ENCODE results near the gene MAVS. TPM values are rescaled to one million over a fixed set of nuclear protein-coding genes. Genes with fewer than 3 reads are reported as not detected.

MAVS gene
- total and polyA plus RNA-seq, 10 donors, result 4.1 to 45.0 (median 35.3) TPM

DNA sequence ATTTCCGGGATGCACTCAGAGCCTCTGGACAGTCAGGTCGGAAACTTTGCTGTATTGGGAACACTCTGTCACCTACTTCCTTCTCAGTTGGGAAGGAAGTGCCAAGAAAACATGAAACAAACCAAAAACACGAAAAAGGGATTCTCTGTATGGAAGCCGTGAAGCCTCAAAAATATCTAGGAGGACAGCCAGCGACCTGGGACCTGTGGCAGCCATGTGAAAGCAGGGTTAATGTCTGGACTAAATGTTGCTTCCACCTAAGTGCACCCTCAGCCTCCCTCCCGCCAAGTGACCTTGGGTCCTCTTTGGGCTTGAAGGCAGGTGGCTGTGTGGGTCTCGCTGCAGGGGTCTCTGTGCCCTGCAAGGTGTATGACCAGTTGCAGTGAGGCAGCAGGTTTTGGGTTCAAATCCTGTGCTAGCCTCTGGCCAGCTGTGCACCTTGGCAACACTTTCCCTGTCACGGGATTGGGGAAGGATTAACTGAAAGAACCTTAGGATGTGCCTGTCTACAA, 851 bp downstream of the MAVS start:
- no peak for DNase-seq
- intact Hi-C loops (cut with DNase I; ENCODE audit: low total_unique reads), result no loop called here
- Histone ChIP-seq H3K4me1 (peaks cover 15 to 53% (median 29%) of the 10 kb centered on the region in 6 donors), H3K9me3 (no peaks in the 10 kb centered on the region), H3K36me3 (peaks cover 0 to 4% (median 0%) of the 10 kb centered on the region in 6 donors), H3K4me3 (peak overlapping the region; percentile 91 to 100 (median 98)), H3K27ac (peak overlapping the region; percentile 86 to 96 (median 91)), H3K27me3 (replicated peaks in 1 of 7) (no peaks in the 10 kb centered on the region)
- TF ChIP-seq POLR2AphosphoS5 (IDR thresholded peaks at IDR 0.05) (no peak), POLR2A (IDR thresholded peaks at IDR 0.05) (no peak)
- TF ChIP-seq, protein P1, sequence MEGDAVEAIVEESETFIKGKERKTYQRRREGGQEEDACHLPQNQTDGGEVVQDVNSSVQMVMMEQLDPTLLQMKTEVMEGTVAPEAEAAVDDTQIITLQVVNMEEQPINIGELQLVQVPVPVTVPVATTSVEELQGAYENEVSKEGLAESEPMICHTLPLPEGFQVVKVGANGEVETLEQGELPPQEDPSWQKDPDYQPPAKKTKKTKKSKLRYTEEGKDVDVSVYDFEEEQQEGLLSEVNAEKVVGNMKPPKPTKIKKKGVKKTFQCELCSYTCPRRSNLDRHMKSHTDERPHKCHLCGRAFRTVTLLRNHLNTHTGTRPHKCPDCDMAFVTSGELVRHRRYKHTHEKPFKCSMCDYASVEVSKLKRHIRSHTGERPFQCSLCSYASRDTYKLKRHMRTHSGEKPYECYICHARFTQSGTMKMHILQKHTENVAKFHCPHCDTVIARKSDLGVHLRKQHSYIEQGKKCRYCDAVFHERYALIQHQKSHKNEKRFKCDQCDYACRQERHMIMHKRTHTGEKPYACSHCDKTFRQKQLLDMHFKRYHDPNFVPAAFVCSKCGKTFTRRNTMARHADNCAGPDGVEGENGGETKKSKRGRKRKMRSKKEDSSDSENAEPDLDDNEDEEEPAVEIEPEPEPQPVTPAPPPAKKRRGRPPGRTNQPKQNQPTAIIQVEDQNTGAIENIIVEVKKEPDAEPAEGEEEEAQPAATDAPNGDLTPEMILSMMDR (IDR thresholded peaks at IDR 0.05 in 8 of 11, conservative IDR thresholded peaks at IDR 0.05 in 3 of 11), result no peak
- WGBS, 5 donors, result 26 to 34% (median 29%) methylated on average over 8 of the region's 8 CpGs

DNA sequence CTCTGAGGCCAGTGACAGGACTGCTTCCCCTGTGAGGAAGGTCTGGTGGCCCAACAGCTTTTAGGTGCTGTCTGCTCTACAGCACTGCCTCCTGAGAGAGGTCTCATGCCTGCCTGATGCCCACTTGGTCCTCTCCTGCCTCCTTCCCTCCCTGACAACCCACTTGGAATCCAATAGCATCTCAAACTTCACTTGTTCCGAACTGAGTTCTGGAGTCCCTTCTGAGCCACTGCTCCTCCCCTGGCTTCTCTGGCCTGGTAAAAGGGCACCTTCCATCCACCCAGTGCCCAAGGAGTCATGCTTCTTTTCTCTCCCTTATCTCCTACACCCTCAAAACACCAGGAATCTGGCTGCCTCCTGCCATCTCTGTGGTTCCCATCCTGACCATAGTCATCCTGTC, 1.9 kb downstream of the MAVS start:
- intact Hi-C loops (cut with DNase I; ENCODE audit: low total_unique reads), result no loop called here
- Histone ChIP-seq H3K36me3 (peaks cover 0 to 4% (median 0%) of the 10 kb centered on the region in 6 donors), H3K4me1 (peaks cover 15 to 53% (median 29%) of the 10 kb centered on the region in 6 donors), H3K9me3 (no peaks in the 10 kb centered on the region), H3K27ac (peak overlapping the region in 1 of 8 donors; percentile 96), H3K4me3 (no peak overlapping the region), H3K27me3 (replicated peaks in 1 of 7) (no peaks in the 10 kb centered on the region)
- DNase-seq, result no peak
- TF ChIP-seq, protein P1 (IDR thresholded peaks at IDR 0.05 in 8 of 11, conservative IDR thresholded peaks at IDR 0.05 in 3 of 11), result no peak
- no peak for TF ChIP-seq POLR2A (IDR thresholded peaks at IDR 0.05)
- TF ChIP-seq POLR2AphosphoS5 (IDR thresholded peaks at IDR 0.05), result no peak
- 82 to 100% (median 92%) methylated on average over 1 of the region's 1 CpG for WGBS, 5 donors

DNA sequence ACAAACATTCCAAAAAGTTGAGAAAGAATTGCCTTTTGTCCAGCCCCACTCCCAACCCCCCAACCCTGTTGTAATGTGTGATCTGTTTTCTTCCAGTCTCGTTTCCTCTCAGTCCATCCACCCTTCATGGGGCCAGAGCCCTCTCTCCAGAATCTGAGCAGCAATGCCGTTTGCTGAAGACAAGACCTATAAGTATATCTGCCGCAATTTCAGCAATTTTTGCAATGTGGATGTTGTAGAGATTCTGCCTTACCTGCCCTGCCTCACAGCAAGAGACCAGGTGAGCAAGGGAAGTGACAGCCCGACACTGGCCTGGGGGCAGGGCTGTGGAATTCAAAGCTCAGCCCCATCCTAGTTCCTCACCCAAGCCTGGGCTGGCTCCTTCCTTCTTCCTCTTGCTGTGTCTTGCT, 7.8 kb downstream of the MAVS start:
- Histone ChIP-seq H3K27me3 (replicated peaks in 1 of 7) (no peaks in the 10 kb centered on the region), H3K4me1 (peaks cover 0 to 35% (median 11%) of the 10 kb centered on the region in 6 donors), H3K27ac (peak overlapping the region in 3 of 8 donors; percentile 39 to 54 (median 53)), H3K36me3 (peaks cover 0 to 52% (median 38%) of the 10 kb centered on the region in 6 donors), H3K4me3 (no peak overlapping the region), H3K9me3 (no peaks in the 10 kb centered on the region)
- 58 to 81% (median 66%) methylated on average over 4 of the region's 4 CpGs for WGBS, 5 donors
- TF ChIP-seq, protein P1 (IDR thresholded peaks at IDR 0.05 in 8 of 11, conservative IDR thresholded peaks at IDR 0.05 in 3 of 11), result no peak
- no peak for TF ChIP-seq POLR2AphosphoS5 (IDR thresholded peaks at IDR 0.05)
- no peak for TF ChIP-seq POLR2A (IDR thresholded peaks at IDR 0.05)
- no peak for DNase-seq
- intact Hi-C loops (cut with DNase I; ENCODE audit: low total_unique reads), result loop anchor here (10.0 kb wide), 1 partner anchor 60 kb away; the partner anchor contains the start of gene CDC25B

DNA sequence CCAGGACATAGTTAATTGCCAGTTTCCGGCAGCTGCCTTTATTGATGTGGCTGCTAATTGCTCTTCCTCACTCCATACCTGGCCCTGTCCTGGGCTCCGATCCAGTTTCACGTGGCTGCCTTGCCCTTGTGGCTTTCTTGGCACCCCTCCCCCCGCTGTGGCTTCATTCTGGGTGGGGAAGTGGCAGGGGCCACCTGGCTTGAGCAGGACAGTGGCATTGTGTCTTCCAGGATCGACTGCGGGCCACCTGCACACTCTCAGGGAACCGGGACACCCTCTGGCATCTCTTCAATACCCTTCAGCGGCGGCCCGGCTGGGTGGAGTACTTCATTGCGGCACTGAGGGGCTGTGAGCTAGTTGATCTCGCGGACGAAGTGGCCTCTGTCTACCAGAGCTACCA, 10.8 kb downstream of the MAVS start:
- TF ChIP-seq POLR2A (IDR thresholded peaks at IDR 0.05) (no peak), POLR2AphosphoS5 (IDR thresholded peaks at IDR 0.05) (peak in 1 of 3 donors; percentile 20)
- TF ChIP-seq, protein P1 (IDR thresholded peaks at IDR 0.05 in 8 of 11, conservative IDR thresholded peaks at IDR 0.05 in 3 of 11), result no peak
- peaks cover 0 to 19% (median 10%) of the 10 kb centered on the region in 6 donors for H3K4me1 ChIP-seq
- no peaks in the 10 kb centered on the region for H3K9me3 ChIP-seq
- H3K27me3 ChIP-seq (replicated peaks in 1 of 7), result no peaks in the 10 kb centered on the region
- no peak overlapping the region for H3K4me3 ChIP-seq
- 81 to 92% (median 88%) methylated on average over 10 to 14 of the region's 14 CpGs for WGBS, 5 donors
- intact Hi-C loops (cut with DNase I; ENCODE audit: low total_unique reads), result loop anchor here (10.0 kb wide), 1 partner anchor 63 kb away; the partner anchor contains the start of gene CDC25B
- peaks cover 4 to 82% (median 67%) of the 10 kb centered on the region in 6 donors for H3K36me3 ChIP-seq
- DNase-seq, result no peak
- no peak overlapping the region for H3K27ac ChIP-seq
